LNCAP (cell line): ENCODE results near the gene CSPG4.

Experiments
- CTCF ChIP-seq: fragments of 450-650 bp; IDR thresholded peaks from 2 replicates; pipeline ENCODE4 v1.5.1; 2017; ENCODE audit warnings: mild to moderate bottlenecking

CSPG4 gene

GRCh38 chr15:75671730-75672602 is 40.7 kb downstream of the CSPG4 start:
- no peak for TF ChIP-seq CTCF

- TF ChIP-seq CTCF = no peak
These were observed 42.8 kb downstream of the CSPG4 start for GRCh38 chr15:75669879-75670212.

- TF ChIP-seq CTCF = no peak
These were observed 43.3 kb downstream of the CSPG4 start for GRCh38 chr15:75669191-75669878.

- TF ChIP-seq CTCF = no peak
These were observed 45.7 kb downstream of the CSPG4 start for GRCh38 chr15:75666823-75667501.

GRCh38 chr15:75663931-75664421 is 48.7 kb downstream of the CSPG4 start:
- TF ChIP-seq CTCF = no peak

GRCh38 chr15:75662823-75663519 is 49.7 kb downstream of the CSPG4 start:
- TF ChIP-seq CTCF = no peak

- no peak for TF ChIP-seq CTCF
These were observed 50.9 kb downstream of the CSPG4 start for GRCh38 chr15:75661756-75662140.
